GM18499 (cell line): ENCODE data around the gene MTMR6.

Source experiments
- ATAC-seq: cut with Tn5 transposase; IDR thresholded peaks from one replicate; pipeline ENCODE4 v1.9.1; 2021; ENCODE audit warnings: moderate number of reproducible peaks; ENCODE audit not compliant: insufficient read depth, unreplicated experiment

The MTMR6 gene

DNA sequence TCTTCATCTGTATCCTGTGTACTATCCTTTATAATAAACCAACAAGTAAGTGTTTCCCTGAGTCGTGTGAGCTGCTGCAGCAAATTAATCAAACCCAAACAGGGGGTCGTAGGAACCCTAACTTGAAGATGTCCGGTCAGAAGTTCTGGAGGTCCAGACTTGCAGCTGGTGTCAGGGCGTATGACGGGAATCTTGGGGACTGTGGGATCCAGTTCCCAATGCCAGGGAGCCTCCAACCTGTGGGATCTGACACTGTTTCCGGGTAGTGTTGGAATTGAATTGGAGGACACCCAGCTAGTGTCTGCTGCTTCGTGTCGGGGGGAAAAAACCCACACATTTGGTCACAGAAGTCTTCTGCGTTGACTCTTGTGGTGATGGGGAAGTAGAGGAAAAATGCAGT is 63.1 kb downstream of the MTMR6 start:
- no peak for ATAC-seq

DNA sequence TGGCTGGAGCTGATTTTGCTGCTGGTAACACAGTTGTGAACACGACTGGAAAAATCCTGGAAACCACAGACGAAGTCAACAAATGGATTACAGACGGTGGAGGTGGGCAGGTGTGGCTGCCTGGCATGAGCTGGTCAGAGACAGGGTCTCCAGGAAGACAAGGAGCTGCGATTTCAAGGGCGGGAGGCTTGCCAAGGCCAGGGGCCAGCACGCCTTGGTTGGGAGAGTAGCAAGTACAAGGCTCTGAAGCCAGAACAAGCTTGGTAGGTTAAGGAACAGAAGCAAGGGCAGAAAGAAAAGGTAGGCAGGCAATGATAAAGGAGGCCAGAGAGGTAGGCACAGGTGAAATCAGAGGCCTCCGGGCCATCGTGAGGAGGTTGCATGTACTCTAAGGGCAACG is 64.5 kb downstream of the MTMR6 start:
- no peak for ATAC-seq

DNA sequence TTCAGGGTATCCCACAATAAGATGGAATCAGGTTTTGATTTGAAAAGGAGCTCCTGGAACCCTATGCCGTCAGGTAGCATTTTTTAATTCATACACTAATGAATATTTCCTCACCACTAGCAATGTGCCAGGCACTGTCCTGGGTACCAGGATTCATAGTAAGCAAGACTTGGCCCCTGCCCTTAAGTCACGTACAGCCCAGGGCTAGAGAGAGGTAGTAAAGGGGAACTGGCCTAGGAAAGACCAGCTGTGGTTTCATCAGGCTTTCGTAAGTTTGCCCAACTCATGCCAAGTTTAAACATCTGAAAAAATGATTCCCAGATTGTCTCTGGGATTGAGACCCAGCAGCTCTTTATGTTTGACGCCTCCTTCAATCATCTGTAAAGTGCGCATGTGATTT is 69.3 kb downstream of the MTMR6 start:
- ATAC-seq = no peak

DNA sequence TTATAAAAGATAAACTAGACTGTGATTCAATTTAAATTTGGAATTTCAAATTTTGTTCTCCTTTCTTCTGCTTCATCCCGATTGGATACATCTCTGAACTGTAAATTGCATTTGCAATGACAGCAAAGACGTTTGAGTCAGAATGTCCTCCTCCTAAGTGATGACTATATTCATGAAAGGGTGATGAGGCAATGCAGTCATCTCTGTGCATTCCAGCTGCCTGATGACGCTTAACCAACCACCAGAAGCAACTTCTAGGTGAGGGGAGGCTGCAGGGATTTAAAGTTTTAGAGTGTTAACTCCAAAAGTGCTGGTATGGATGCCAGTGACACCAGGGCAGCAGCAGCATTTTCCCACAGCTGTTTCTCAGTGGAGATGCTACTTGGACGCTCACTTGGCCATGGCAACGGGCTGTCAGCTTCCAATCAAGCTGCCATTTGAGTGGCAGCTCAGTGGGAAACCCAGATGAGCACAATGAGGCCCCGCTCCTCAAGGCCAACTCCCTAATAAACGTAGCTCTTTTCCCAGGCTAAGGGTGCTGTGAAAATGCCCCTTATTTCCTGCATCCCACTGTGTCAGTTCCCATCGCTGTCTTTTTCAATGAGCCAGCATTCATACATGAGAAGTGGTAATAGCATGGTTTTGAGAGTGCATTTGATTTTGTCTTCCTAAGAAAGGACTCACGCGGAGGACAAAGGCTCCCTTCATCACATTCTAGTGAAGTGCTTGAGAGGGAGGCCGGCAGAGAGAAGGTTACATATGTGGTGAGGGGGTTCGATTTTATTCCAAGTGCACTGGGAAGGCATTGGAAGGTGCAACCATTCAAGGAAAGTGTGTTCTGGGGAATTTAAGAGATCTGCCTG is 70.0 kb downstream of the MTMR6 start:
- ATAC-seq = no peak

DNA sequence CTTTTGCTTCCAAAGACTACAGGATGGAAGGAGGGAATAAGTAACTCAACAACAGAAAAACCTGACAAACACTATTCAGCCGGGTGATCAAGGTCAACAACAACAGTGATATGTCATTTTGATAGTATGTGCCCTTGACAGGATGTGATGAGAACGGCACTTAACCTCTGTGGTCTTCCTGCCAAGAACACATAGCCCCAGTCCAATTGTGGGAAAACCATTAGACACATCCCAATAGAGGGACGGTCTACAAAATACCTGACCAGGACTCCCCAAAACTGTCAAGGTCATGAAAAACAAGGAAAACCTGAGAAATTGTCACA is 72.1 kb downstream of the MTMR6 start:
- ATAC-seq = no peak

DNA sequence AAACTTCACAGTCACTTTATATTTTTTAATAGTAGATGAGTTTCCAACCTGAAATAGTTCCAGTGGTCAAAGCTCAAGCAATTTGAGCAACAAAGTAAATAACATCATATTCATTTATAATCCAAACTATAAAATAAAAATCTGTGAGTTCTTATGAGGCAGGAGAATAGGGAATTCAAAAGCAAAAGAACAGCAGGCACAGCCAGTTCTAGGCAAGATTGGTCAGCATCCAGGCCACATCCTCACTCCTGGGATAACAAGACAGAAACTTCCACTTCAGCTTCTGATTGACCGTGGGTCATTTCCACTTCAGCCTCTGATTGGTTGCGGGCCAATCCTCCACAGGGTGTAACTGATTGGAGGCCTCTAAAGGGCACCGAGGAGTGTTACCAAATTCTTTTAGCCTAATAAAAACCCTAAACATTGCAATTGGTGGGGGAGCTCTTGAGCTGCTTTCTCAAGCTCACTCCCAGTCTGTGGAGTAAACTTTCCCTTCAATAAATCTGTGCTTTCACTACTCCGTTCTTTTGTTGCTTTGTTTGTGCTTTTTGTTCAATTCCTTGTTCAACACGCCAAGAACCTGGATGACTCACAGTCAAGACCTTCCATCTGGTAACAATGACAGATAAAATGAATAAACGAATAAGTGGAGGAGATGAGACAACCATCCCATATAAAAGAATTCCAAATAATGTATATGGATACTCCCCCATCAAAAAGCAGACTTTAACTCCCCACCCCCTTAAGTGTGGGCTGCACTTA is 72.6 kb downstream of the MTMR6 start:
- ATAC-seq = no peak

DNA sequence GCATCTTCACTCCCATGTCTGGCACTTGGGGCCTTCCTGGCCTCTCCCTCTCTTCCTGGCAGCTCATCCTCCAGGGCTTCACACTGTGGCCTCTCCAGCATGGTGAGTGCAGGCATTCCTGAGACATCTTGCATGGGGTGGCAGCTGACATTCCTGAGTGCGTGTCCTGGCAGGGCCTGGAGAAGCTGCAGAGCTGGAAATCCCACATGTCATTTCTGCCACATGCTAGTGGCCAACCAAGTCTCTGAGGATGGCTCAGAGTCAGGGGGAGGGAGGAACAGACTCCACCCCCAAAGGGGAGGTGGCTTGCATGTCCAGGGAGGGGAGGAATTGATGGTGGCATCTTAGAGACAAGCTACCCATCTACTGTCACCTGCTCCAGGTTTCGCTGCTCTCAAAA is 73.6 kb downstream of the MTMR6 start:
- no peak for ATAC-seq

DNA sequence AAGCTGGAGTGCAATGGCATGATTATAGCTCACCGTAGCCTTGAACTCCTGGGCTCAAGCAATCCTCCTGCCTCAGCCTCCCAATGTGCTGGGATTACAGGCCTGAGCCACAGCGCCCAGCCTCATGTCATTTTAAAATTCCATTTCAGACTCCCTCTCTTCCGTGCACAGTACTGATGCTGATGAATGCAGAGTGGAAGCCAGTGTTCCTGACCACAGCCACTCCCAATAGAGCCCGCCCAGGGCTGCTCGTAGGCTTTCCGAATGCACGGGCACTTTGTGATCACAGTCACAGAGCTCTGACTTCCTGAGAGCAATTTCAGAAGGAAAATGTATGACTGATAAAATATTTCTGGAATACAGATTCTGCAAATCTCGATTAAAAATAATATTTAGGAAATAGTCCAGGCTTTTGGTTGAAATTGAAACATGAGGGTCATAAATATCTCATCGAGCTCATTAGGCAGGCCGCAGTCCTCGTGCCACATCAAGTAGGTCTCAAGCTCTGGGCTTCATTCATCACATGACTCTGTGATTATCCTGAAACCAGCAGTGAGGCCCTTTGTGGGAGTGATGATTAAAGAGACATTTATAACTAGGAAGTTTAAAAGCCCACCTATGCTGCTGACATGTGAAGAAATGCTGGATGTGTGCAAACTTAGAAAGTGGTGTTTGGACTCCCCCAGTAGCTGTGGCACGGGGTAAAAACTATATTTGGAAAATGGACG is 76.3 kb downstream of the MTMR6 start:
- ATAC-seq = no peak

DNA sequence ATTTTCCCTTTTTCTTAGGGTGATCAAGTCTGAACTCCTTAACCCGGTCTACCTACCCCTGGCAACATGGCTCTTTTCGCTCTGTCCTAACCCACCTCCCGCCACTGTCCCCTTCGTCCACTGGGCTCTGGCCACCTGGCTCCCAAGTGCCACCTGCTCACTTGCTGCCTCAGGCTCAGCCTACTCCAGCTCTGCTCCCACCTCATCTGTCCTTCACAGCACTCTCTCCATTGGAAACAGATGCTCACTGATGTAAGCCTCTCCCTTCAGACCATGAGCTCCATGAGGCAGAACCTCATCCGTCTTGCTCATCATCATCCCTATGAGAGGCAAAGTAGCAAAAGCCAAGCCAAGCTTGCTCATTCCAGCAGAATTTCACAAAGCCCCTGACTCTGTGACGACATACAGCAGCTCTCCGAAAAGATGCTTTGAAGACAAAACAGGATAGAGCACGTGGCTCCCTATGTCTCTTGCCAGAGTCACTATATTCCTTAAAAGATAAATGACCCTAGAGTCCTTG is 79.9 kb downstream of the MTMR6 start:
- no peak for ATAC-seq

DNA sequence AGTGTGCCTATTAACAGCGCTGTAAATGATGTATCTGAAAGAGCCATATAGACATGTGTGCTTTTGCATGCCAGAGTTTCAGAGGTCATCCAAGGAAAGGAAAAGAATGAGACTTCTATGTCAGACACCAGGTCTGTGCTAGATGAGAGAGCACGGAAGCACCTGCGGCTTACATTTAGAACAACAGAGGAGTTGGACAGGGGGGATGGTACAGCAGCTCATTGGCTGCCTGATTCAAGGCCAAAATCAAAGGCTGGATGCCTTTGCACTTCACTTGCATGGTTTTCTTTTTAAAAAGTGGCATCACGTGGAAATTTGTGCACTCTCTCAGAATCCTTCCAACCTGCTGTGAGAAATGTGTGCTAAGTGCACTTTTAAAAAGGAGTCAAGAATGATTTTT is 82.4 kb downstream of the MTMR6 start:
- ATAC-seq = no peak

DNA sequence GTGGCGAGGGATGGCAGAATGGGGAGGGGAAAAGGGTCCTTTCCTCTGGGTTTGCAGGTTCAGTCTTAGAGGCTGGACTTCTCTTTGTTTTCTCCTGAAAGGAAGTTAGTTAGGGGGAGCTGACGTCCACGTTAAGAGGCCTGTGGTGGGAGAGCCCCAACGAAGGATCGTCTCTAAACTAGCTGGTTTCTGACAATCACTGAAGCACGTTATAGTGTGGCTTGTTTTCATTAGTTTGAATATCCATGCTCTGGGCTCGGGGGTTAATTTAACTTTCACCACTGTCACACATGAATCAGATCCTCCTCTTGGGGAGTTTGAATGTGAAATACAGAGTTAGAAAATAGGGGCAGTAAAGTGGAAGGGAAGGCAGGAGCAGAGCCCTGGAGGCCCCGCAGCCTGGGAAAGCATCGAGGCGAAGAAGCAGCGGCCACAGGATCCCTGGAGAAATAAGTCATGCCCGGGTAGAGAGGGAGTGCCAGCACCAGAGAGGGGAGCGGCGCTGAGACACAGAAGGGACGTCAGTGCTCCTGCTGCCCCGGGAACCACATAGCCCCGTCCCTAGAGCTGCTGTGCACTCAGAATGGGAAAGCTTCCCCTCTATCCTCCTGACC is 84.1 kb downstream of the MTMR6 start:
- no peak for ATAC-seq

DNA sequence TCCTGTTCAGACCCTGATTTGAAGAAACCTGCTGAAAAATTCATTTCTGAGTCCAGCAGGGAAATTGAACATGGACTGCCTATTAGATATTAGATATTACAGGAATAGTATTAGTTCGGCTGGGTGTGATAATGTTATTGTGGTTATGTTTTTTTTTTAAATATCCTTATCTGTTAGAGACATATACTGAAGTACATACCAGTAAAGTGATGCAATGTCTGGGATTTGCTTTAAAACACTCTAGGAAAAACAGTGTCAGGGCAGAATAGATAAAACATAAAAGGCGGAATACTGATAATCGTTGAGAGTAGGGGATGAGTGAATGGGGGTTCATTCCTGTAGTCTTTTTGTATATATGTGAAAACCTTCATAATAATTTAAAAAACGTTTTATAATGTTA is 86.5 kb downstream of the MTMR6 start:
- no peak for ATAC-seq

DNA sequence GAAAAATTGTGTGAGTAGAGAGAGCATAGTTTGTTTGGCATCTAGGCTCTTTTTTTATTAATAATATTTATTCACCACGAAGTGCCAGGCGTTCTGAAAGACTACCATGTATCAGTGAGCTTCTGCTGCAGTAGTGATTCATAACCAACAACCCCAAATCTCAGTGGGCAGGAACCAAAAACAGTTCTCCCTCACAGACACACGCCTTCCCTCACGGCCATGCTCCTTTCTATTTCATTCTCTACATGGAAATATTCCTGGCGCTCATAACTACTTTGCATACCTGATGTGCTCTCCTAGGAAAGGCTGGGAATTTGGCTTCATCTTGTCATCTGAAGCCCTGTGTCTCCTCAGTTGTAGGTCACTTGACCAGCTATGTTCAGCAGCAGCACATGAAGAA is 88.6 kb downstream of the MTMR6 start:
- ATAC-seq = no peak

DNA sequence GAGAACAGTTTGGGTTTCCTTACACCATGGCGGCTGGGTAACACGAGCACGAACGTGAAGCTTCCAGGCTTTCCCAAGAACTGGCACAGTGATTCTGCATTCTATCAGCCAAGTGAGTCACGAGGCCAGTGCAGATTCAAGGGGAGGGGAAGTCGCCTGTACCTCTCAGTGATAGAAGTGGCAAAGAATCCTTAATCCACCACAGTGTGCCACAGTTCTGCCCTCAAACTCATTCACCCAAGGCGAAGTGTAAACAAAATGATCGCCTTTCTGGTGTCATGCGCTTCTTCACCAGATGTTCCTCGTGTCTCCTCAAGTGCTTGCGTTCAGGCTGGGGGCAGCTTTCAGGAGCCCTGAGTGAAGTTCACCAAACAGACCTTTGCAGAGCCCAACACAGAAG is 90.3 kb downstream of the MTMR6 start:
- ATAC-seq = no peak
